ENCODE measurements around the gene PCYT1B. TPM values are rescaled to one million over a fixed set of nuclear protein-coding genes. Genes with fewer than 3 reads are reported as not detected.
A peak's percentile ranks its signal among the peaks of the same experiment; 100 is the strongest.

Gene PCYT1B
- polyA plus RNA-seq, 5 donors: 5.3 to 9.8 (median 6.9) TPM

DNA sequence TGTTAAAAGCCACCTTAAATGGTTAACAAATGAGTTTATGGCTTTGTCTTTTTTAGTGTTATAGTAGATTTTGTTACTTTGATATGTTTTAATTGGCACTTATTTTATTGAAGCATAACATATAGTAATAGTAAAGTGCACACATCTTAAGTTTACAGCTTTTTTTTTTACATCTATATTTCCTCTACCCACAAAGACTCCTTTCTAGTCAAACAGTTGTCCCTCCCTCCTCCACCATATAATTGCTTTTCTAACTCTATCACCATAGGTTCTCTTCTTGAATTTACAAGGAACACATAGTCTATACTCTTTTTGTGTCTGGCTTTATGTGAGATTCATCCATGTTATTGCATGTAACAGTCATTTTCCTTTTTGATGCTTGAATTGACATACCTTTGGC lies 110.6 kb downstream of the PCYT1B start:
- DNase-seq: no peak

DNA sequence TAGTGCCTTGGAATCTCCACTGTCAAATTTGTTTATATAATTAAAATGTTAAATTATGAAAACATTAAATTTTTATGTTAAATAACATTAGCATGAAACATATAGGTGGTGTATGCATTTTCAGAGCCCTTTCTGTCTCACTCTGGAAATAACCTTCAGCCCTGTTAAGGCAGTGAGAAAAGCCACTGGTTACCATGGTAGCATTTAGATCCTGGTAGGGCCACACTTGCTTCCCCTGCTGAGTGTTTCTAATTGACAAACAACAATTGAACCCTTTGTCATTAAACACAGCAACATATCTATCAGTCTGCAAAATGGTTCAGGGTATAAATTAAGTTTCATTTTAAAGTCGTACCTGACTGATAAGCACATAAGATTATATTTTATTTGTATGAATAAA lies 118.5 kb downstream of the PCYT1B start:
- DNase-seq: no peak

DNA sequence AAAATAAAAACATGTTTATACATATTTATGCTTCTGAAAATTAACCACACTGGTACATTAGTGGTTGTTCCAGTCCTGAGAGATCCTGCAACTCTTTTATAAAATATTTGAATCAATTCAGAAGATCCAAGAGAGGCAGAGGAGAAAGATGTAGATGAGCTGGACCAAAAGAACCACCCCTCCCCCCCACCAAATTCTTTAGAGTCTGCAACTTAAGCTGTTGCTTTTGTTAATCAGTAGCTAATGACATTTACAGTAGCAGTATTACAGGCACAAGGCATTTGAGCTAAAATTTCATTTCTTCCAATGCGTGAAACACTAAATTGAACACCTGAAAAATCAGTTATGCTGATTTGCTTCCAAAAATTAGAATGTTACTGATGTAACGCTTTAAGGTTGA lies 120.5 kb downstream of the PCYT1B start:
- DNase-seq: no peak

DNA sequence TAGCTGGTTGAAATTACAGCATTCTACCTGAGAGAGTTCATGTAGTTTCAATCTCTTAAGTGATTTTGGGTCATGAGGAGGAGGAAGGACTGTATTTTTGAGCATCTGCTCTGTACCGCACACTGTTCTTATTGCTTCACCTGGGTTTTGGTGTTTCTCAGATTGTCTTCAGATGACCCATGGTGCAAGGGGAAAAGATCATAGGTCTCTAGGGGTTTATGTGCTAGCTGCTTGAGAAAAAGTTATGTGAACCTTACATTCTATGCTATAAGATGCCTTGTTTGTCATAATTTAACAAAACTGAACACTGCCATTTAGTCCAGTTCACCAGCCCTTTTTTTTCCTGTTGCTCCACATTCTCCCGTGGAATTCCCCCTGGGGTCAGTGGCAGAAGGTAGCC lies 121.7 kb downstream of the PCYT1B start:
- DNase-seq: no peak

DNA sequence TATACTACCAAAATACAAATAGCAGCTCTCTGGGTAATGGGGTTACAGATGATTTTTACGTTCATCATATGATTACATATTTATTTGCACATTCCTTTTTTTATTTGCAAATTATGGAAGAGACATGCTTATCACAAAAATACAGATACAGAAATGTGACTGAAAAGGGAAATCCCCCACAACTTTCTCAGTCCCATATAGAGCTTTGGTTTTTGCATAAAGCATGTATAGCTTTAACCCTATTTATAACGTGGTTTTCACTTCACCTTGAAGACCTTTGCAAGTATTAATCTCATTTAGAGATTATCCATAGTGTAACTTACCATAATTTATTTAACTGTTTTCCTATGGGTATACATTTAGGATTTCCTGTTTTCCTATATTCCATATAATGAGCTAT lies 126.7 kb downstream of the PCYT1B start:
- no peak for DNase-seq

DNA sequence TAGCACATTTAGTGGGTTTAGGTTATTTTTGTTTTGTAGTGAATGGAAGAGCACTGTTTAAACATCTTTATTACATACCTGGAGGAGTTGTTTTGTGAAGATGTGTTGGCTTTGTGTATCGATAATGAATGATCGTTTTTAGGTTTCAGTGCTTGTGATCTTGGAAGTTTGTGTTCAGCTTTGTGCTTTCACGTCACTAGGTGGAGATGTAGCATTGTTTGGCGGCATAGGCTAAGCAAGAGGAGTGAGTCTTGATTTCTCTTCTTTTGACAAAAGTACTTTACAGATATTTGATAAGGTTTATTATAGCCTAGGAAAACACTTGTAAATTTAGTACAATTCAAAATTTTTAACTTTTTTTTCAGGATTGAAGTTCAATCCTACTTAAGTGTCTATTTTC lies 131.7 kb downstream of the PCYT1B start:
- peak in 1 of 2 donors; percentile 21 for DNase-seq

DNA sequence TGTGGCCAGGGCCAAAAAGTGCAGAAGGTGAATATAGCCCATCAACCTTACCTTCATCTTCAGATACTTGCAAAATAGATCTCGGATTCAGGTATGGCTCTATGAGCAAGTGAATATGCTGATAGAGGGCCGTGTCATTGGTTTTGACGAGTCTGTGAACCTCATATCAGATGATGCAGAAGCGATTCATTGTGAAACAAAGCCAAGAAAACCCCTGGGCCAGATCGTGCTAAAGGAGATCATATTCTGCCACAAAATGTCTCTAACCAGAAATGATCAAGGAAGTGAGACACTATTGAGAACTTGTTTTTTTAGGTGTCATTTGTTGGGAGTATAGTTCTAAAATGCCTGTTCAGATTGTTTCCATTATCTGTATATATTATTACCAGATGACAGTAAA lies 133.7 kb downstream of the PCYT1B start:
- DNase-seq: no peak

DNA sequence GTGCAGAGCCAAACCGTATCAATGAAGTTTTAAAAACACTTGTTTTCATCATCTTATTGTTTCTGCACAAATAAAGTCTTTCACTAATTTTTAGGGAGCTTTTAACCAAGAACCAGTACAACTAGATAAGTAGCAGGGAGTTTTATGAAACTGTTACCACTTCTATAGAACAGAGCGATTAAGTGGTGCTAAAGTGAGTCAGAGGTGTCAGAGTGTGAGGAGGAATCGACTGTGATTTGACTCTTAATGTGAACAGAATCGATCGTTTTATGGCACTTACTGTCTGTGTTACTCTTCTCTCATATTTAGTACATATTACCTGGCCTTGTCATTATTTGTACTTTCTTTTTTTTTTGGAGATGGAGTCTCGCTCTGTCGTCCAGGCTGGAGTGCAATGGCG lies 138.8 kb downstream of the PCYT1B start:
- no peak for DNase-seq

Other genes with a start within 250 kb of the PCYT1B start
- 1 to 10 TPM; 3.7 to 7.4 (median 6.3) TPM for gene PDK3, start 182.1 kb downstream of the PCYT1B start, polyA plus RNA-seq (ENCODE audit: insufficient read depth in 1 of 5, insufficient read length in 5 of 5, low replicate concordance in 1 of 5)
- gene POLA1, start 46.6 kb upstream of the PCYT1B start, polyA plus RNA-seq (ENCODE audit: insufficient read depth in 1 of 5, insufficient read length in 5 of 5, low replicate concordance in 1 of 5): 10 to 100 TPM; 12.3 to 19.6 (median 16.8) TPM